ENCODE results near the gene SVBP.
A peak's percentile ranks its signal among the peaks of the same experiment; 100 is the strongest.
"Not testable (repeated sequence)": the region's sequence is repeated elsewhere in the genome, so short reads cannot be mapped to it uniquely, and the experiment has no call there.

The SVBP gene

DNA sequence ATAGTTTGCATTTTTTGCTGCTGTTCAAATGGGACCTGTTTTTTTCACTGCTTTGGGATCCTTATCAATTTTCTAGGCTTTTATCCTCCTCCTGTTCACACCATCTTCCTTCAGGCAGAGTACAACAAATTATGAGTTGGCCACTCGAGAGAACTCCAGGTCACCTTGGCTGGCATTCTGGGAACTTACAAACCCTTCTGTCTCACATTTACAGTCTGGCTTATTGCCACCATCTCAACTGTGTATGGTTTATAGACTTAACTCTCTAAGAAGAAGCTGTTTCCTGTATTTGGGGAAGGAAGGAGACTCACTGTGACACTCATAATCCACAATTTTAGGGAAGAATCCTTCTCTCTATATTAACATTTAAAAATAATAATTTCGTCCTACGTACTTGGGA lies 23.8 kb upstream of the SVBP start:
- DNase-seq = no peak

DNA sequence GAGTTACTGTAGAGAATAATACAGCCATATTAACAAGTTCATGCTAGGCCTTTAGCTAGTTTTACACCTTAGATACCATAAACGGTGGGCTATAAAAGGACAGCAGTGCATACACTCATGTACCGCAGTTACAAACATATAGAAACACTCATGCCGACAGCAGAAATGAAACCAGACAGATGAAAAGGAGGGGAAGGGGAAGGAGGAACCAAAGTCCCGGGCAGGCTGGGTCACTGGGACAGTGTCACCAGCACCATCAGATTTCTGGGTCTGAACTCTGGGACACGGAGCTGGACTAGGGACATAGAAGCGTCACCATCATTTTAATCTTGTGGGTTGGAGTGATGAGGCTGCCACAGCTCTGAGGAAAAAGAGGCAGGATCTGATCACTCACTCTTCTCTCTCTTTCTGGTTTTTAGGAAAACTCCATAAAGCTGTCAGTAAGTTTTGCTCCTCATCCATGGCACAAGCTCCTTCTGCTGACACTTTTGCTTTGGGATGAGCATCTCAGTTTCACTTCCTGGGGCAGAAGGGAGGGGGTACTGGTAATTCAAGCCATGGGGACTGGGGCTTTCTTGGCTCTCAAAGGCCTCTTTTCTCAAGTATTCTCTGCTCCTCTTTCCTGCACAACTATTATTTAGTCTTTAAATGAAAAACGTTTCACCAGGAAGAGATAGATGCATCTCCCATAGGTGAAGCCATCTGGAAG lies 21.4 kb upstream of the SVBP start:
- no peak for DNase-seq

DNA sequence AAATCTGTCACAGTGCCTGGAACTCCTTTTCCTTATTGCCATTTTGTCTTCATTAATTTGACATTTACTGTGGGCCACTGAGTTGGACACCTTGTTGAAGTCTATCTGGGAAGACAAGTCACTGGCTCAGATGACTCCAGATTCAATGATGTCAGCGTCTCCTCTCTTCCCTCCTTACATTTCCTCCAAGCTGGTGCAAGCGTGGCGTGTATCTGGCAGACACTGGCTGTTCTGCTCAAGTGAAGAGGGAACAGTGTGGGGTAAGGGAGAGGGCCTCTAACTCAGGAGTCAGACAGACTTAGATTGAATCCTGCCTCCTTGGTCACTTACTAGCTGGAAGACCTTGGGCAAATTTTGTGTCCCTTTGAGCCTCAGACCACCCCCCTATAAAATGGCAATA lies 20.5 kb upstream of the SVBP start:
- no peak for DNase-seq

DNA sequence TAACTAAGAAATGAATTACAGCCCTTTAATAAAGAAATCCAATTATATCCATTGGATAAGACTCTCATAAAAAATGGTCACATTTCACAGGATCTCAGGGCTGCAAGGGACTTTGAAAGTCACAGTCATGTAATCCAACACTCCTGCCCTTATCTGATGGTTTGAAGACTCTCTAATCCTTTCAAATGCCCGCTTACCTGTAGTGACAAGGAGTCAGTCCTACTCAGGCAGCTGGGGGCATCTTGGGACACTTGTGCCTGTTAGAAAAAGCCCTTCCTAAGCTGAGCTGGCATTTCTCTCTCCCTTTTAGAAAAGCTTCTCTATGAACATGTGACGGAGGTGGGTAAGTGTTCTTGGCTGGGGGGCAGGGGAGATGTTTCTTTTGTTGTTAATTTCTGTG lies 18.2 kb upstream of the SVBP start:
- DNase-seq = no peak

DNA sequence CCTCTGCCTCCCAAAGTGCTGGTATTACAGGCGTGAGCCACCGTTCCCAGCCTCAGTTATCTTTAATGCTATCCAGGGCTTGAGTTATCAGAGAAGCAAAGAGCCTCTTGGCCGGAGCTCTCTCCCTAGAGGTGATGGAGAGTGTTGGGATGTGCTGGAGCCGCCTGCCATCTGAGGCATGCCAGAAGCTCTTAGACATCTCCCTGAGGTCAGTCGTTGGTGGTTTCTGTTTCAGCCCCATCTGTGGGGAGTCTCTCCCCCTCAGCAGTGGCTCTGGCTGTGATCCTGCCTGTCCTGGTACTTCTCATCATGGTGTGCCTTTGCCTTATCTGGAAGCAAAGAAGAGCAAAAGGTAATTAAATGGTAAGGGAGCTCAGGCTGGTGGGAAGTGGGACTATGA lies 17.6 kb upstream of the SVBP start:
- no peak for DNase-seq

DNA sequence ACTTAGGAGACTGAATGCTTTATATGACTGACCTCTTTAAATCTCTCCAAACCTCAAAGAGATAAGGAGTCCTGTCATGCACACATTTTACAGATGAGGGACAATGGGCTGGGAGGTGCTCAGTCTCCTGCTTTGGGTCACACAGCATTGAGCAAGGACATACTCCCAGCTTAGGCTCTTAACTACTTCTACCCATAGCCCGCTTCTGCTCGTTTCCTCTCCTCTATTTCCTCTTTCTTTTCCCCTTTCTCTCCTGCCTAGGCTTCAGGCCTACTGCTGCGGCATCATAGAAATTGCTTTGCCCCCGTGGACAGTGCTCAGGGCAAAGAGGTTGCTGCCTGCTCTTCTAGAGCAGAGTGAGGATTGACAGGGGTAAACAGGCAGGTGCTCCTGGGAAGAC lies 16.8 kb upstream of the SVBP start:
- DNase-seq = no peak

DNA sequence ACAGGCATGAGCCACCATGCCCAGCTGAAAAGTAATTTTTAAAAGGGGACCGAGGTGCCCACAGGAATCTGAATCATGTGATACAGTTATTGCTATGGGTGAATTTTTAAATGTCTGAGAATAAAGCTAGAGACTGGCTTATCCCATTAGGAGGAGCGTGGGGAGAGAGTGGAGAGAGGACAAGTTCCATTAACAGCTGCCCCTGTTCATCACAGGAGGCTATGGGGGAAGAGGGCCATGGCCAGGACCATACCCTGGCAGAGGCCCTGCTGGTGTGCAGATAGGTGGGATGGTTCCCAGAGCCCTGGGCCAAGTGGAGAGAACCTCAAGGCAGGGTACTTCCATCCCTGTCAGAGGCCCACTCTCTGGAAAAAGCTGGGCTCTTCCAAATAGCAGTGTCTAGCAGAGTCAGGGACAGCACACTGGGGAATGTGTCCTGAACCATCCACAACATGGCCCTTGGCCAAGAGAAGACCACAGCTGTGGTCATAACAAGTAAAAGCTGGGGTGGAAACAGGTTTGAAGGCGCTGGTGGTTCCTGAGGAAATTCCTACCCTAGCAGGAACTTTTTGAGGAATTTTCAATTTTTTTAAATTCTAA lies 15.5 kb upstream of the SVBP start:
- no peak for DNase-seq

DNA sequence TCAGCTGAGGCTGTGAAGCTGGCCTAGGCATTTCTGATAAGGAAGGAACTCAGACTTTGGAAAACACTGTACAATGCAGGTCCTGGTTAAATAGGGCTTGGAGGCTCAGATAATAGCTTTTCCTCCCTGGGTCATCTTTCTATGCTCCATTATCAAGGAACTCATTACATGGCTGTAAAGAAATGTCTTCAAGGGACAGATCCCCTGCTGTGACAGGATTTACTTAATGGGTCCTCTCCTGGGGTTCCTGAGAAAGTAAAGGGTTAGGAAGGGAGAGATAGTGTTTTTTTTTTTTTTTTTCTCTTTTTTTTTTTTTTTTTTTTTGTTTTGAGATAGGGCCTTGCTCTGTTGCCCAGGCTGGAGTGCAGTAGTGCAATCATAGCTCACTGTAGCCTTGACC lies 14.1 kb upstream of the SVBP start:
- no peak for DNase-seq

DNA sequence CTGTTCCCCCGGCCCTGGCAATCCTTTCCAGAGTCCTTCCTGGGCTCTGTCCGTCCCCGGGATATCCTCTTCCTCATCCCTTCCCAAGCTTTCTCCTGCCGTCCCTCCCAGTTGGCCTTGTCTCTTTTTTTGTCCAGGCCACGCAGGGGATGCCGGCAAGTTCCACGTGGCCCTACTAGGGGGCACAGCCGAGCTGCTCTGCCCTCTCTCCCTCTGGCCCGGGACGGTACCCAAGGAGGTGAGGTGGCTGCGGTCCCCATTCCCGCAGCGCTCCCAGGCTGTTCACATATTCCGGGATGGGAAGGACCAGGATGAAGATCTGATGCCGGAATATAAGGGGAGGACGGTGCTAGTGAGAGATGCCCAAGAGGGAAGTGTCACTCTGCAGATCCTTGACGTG lies 13.4 kb upstream of the SVBP start:
- DNase-seq = no peak

DNA sequence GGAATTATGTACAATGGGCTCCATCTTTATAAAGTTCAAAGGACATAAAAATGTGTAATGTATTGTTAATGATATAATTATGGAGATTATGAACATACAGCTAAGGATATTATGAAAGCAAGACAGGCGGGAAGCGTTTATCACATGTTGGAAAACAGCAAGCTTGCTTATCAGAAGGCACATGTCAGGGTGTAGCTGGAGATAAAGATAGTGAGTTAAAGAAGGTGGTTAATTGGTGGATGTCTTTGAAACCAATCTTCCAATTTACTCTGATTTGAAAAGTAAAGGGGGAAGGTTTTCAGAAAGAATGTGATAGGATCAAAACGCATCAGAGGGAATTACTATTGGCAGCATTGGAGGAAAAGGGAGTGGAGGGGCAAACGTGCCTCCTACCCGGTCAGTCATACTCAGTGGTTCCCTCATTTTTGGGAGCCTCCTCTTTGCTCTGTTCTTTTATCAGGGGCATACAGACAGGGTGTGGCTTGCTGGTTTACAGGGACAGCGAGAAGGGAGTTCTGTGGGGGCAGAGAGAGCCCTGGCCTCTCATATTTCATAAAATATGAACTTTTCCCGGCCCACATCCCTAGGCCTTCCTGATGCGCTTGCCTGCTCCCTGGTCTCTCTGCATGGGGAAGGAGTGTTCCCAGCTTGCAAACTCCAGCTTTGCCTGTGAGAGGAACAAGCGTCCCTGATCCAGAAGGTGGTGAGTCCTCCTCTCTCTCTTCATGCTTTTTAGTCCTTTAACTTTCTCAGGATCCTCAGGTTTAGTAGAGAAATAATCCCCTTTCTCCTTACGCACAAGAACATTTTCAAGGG lies 8.0 kb upstream of the SVBP start:
- no peak for DNase-seq

DNA sequence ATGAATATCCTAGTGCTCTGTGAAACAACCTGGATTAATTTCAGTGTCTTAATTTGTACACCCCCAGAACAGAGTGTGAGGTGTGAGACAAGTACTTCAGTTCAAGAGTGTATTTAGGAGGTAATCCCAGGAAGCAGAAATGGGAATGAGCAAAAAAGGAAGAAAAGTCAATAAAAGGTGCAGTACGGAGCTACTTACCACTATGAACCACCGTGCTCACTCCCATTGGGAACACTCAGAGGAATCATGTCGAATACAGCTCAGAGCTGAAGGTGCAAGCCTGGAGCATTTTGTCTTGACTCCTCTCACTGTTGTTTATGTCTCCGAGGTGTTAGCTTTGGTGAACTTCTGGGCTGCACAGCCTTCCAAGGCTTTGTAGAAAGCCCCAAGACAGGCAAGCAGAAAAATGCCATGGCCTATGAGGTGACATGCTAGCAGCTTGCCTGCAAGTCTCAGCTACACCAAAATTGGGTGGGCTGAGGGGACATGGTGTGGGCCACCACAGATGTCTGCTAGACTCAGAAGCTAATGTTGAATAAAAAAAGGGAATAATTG lies 7.4 kb upstream of the SVBP start:
- DNase-seq = no peak

DNA sequence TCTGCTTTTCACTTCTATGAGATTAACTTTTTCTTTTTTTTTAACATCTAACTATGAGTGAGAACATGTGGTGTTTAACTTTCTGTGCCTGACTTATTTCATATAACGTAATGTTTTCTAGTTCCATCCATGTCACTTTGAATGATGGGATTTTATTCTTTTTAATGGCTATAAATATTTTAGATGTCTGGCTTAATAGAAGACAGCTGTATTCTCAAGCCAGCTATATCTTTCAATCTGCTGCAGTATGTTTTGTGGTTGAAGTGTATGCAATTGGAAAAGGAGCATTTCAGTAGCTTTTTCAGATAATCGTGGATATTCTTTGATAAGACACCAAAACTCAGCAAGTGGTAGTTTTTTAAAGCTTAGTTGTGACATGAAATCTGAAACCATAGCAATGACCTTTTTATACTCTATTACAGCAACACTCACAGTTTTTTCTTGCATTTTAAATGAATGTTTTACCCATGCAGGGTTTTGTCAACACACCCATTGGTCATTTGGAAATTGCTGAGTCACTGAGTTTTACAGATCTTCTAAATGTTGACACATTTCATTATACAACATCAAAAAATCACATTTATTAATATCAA lies 5.7 kb upstream of the SVBP start:
- DNase-seq = peak in 1 of 2 experiments; percentile 38

DNA sequence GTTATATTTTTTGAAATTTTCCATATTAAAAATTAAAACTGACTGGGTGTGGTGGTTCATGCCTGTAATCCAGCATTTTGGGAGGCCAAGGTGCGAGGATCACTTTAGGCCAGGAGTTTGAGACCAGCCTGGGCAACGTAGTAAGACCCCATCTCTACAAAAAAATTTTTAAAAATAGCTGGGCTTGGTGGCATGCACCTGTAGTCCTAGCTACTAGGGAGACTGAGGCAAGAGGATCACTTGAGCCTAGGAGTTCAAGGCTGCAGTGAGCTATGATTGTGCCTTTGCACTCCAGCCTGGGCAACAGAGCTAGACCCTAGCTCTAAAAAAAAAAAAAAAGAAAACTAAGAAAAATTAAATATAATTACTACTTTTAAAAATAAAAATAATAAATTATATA lies 4.5 kb upstream of the SVBP start:
- DNase-seq = no peak

DNA sequence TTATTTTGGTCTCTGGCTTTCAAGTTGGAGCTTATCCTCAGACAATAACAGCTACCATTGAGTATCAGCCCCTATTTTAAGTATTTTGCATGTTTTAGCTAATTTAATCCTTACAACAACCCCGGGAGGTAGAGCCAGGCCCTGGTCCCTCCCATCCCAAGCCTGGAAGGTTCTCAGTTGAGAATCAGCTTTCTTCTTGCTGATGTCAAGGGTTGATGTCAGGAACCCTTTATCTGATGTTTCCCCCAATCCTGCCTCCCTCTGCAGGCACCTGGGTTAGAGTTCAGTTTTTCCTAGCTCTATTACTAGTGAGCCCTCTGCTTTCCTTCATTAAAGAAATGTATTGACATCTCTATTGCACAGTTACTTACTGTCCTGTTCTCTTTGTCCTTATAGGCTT lies 3.6 kb upstream of the SVBP start:
- DNase-seq = no peak

DNA sequence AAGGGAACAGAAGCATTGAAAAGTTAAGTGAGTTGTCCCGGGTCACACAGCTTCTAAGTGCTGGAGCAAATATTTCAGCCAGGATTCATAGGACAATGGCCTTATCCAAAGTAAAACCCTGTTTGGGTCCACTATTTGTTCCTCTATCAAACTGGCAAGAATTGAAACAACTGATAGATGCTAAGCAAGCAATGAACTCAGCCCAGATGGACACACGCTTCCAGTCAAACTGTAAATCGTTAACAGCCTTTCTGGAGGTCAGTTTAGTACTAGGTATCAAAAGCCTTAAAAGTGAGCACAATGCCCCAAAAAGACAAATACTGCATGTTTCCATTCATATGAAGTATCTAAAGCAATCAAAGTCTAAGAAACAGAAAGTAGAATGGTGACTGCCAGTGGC lies 779 bp upstream of the SVBP start:
- DNase-seq = no peak

DNA sequence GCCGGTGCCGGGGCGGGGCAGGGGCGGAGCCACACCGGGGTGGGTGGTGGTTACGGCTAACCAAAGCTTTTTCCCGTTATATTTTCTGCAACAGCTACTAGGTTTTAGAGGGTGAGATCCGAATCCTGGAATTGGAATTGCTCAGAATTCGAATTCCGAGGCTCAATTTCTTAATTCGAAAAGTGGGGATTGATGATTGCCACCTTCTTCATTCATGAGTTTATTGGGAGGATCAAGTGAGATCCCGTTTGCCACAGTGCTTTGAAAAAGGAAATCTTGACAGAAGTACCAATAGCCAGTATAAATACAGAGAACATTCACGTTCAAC lies 207 bp upstream of the SVBP start:
- no peak for DNase-seq

DNA sequence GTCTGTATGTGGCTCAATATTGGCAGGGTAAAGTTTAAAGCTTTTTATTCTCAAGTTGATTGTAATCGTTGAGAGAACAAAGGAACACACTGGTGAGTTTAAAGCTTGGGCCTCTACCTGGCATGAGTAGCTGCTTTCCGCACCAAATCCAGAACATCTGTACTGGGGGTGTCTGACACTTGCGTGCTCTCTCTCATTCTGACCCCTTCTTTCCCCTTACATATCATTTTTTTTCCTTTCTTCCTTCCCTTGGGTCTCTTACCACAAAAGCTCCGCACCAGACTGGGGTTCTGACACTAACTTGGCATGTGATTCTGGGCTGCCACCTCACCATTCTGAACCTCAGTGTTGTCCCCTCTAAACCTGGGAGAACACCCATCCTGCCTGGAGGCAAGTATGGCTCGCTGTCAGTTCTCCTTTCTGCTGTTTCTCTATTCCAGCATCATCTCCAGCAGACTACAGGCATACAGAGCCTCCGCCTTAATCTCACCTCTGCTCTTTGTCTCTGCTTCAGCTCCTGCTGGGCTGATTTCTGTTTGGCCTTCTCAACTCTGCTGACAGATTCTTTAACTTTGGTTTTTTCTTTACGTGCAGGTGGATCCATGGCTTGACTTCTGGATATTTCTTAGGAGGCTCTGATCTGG lies 1.1 kb downstream of the SVBP start:
- DNase-seq = peak; percentile 59 to 65

DNA sequence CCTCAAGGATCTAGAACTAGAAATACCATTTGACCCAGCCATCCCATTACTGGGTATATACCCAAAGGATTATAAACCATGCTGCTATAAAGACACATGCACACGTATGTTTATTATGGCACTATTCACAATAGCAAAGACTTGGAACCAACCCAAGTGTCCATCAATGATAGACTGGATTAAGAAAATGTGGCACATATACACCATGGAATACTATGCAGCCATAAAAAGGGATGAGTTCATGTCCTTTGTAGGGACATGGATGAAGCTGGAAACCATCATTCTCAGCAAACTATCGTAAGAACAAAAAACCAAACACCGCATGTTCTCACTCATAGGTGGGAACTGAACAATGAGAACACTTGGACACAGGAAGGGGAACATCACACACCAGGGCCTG lies 2.4 kb downstream of the SVBP start:
- not testable (repeated sequence) for DNase-seq

DNA sequence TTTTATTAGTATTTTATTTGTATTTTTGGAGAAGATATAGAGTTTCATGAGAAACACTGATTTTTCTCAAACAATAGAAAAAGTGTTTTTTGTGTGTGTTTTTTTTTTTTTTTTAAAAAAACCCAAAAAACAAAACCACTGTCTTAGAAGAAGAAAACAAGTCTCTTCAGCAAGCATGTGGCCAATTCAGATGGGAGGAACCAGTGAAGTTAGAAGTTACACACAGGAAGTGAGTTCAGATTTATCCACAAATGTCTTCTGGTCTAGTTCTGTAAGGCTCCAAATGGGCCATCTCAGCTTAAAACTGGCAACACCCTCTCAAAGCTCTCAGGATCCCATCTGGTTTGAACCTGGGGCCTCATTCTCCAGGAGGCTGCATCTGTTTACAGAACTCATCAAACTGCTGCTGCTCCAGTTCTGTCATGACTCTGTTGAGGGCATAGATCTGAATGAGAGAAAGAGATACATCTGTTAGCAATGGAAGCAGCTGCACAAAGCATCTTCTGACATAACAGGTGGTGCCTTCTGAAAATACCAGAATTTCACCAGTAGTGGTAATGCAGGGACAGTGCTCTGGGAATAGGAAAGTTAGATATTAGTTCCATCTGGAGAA lies 10.0 kb downstream of the SVBP start:
- no peak for DNase-seq

DNA sequence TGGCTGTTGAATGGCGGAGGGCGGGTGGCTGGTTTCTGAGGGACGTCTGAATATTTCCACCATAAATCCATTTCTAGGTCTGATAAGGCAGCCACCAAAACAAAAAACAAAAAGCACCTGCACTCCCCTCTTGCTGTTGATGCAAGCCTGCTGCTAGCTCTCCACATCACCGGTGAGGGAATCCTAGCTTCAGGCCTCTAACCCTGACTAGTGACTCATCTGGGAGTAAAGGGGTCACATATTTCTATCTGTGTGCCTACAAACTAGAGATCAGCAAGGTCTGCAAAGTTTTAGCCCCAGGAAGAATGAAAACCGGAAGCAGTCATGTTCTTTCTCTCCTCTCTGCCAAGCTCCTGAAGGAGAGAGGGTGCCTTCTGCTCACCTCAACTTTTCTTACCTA lies 10.6 kb downstream of the SVBP start:
- no peak for DNase-seq

DNA sequence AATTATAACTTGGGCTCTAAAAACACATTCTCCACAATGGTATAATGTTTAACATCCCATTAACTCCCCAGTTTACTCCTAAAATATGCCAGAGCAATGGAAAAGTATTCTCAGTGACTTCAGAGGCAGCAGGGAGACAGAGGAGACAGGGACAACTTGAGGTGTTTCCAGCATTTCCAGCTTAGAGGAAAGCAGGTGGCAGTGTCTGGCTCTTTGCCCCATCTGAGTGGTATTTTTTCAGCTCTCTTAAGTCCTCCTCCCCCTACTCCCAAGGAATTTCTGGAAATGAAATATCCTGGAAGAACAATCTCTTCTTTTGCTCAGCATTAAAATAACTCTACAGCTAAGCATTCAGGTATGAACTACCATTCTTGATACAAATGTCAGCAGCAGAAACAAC lies 11.0 kb downstream of the SVBP start:
- peak; percentile 6 to 69 for DNase-seq

DNA sequence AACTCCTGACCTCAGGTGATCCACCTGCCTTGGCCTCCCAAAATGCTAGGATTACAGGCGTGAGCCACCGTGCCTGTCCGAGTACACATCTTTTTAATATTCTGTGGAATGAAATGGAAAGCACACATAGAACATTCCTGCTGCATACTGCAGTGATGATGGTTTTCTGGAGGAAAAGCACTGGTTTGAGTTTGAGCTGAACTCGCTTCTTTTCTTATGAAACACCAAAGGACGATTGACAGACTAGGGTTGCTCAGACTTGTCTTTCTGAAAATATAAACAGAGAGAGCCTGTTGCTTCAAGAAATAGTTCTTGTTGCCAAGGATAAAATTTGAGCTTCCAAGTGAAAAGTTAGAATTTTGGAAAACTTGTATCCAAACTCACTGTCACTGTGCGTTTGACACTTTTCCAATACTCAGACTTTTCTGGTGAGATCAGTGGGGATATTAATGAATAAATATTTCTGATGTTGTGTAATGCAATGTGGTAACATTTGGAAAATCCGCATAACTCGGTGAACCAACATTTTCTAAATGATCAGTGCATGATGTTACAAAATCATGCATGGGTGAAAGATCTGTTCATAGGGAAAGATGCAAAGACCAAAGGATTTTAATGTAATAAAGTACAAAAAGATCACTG lies 15.2 kb downstream of the SVBP start:
- no peak for DNase-seq
